Thymus (tissue), 11 donors: ENCODE data around the gene SEC14L5. TPM values are rescaled to one million over a fixed set of nuclear protein-coding genes. Genes with fewer than 3 reads are reported as not detected.

Experiments used
- DNase-seq, 9 donors: peaks; one replicate each; pipeline ENCODE4 v3.0.0-alpha.2; 2013; ENCODE audit warnings: low spot score in 9 of 9, low read depth in 6 of 9, missing footprints in 1 of 9
- H3K27ac ChIP-seq, 2 donors: one replicate each; pipeline ENCODE4 v1.5.1; 2013; ENCODE audit warnings: control low read depth in 1 of 2, low read depth in 1 of 2, low read length in 1 of 2, mild to moderate bottlenecking in 1 of 2, moderate library complexity in 1 of 2
- H3K27me3 ChIP-seq, 2 donors: one replicate each; pipeline ENCODE4 v1.5.1; 2013; ENCODE audit warnings: low read length in 1 of 2; ENCODE audit not compliant: control insufficient read depth in 2 of 2, insufficient read depth in 1 of 2
- H3K36me3 ChIP-seq, 2 donors: one replicate each; pipeline ENCODE4 v1.5.1; 2013; ENCODE audit warnings: low read length in 1 of 2, mild to moderate bottlenecking in 1 of 2, moderate library complexity in 1 of 2; ENCODE audit not compliant: control insufficient read depth in 2 of 2, insufficient read depth in 2 of 2
- H3K4me1 ChIP-seq, 2 donors: one replicate each; pipeline ENCODE4 v1.5.1; 2013; ENCODE audit warnings: low read length in 2 of 2; ENCODE audit not compliant: control insufficient read depth in 2 of 2, insufficient read depth in 2 of 2
- H3K4me3 ChIP-seq, 2 donors: one replicate each; pipeline ENCODE4 v1.5.1; 2013; ENCODE audit warnings: low read length in 2 of 2, control low read depth in 1 of 2, mild to moderate bottlenecking in 1 of 2
- H3K9me3 ChIP-seq, 2 donors: one replicate each; pipeline ENCODE4 v1.5.1; 2013; ENCODE audit warnings: low read length in 1 of 2, mild to moderate bottlenecking in 1 of 2; ENCODE audit not compliant: control insufficient read depth in 2 of 2, insufficient read depth in 1 of 2
- WGBS: extraction: QIAGEN DNeasy Blood & Tissue Kit; methylation state at CpG from one replicate; pipeline ENCODE4 v1.1.7; 2013; 5-methylcytosine and 5-hydroxymethylcytosine counted together
- polyA plus RNA-seq: library from polyadenylated mRNA; stranded (reverse); fragments of 200-250 nt; gene quantifications from one replicate; pipeline ENCODE4 v1.2.3, GENCODE V29; 2013
- total RNA-seq: library from RNA; stranded (reverse); fragments of 120-200 nt; gene quantifications from one replicate; pipeline ENCODE4 v1.2.4, GENCODE V29; 2013
- donor health status: healthy.

The SEC14L5 gene
- total and polyA plus RNA-seq, 2 donors = 0.14 to 0.24 TPM

DNA sequence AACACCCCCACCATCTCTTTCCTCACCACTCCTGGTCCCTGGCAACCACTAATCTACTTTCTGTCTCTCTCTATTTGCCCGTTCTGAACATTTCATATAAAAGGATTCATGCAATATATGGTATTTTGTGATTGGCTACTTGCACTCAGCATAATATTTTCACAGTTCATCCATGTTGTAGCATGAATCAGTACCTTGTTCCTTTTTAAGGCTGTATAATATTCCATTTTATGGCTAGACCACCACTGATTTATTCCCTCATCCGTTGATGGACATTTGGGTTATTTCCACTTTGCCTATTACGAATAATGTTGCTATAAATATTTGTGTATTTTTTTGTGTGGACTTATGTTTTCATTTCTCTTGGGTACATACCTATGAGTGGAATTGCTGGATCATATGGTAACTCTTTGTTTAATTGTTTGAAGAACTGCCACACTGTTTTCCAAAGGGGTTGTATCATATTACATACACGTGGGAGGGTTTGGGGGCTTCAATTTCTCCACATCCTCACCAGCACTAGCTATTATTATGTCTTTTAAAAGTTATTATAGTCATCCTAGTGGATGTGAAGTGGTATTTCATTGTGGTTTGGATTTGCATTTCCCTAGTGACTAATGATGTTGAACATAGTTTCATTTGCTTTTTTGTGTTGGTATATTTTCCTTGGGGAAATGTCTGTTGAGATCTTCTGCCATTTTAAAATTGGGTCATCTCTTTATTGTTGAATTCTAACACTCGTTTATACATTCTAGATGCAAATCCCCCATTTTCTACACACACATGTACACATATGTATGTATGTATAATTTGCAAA lies 26.3 kb downstream of the SEC14L5 start:
- DNase-seq = no peak
- Histone ChIP-seq H3K4me1 (no peaks in the 10 kb centered on the region), H3K36me3 (no peaks in the 10 kb centered on the region), H3K27ac (no peak overlapping the region), H3K4me3 (no peak overlapping the region), H3K27me3 (peaks cover 18 to 48% of the 10 kb centered on the region in 2 donors), H3K9me3 (peaks cover 0 to 8% of the 10 kb centered on the region in 2 donors)
- 84% methylated on average over 5 of the region's 5 CpGs for WGBS

DNA sequence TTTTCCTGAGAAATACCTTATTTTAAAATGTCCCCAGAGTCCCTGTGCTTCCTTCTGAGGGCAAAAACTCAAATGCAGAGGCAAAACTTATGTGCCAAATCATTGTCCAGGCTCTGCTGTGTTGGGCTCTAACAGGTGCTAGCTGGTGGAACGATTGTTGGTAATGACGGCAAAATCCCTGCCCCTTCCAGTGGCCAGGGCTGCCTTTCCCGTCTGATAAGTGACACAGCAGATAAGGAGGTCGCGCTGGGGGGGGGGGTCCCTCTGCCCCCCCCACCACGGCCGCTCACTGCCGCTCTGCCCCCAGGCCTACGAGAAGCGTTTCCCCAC lies 29.1 kb downstream of the SEC14L5 start:
- WGBS = 4% methylated on average over 10 of the region's 10 CpGs
- no peaks in the 10 kb centered on the region for H3K4me1 ChIP-seq
- DNase-seq = no peak

DNA sequence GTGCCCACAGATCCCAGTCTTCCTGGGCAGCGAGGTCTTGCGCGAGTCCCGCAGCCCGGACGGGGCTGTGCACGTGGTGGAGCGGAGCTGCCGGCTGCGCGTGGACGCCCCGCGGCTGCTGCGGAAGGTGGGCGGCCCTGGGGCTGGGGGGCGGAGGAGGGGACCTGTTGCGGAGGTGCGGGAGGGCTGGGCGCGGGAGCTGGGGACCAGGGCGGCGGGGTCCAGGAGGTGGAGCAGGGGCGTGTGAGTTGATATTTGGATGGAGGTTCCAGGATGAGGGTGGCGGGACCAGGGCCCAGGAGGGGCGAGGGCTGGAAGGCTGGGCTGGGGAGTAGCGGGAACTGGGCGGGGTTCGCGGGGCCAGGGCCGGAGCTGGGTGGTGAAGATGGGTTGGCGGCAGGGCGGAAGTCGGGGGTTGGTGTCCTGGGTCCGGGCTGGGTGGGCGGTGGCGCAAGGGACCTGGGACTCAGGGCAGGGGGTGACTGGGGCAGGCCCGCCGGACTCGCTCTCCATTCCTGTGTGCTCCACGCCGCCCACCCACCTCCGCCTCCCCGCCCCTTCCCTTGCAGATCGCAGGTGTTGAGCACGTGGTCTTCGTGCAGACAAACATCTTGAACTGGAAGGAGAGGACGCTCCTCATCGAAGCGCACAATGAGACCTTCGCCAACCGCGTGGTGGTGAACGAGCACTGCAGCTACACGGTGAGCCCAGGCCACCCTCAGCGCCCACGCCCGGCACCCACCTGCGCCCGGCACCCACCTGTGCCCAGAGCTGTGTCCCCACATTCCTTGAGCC lies 29.6 kb downstream of the SEC14L5 start:
- Histone ChIP-seq H3K4me3 (no peak overlapping the region), H3K27ac (no peak overlapping the region), H3K9me3 (peaks cover 0 to 8% of the 10 kb centered on the region in 2 donors), H3K27me3 (peaks cover 18 to 48% of the 10 kb centered on the region in 2 donors), H3K4me1 (no peaks in the 10 kb centered on the region), H3K36me3 (no peaks in the 10 kb centered on the region)
- DNase-seq = peak in 1 of 9 donors; percentile 10
- 19% methylated on average over 60 of the region's 60 CpGs for WGBS

More for the DNA sequence above, 29.1 kb downstream of the SEC14L5 start:
- Histone ChIP-seq H3K27me3 (peaks cover 18 to 51% of the 10 kb centered on the region in 2 donors), H3K27ac (no peak overlapping the region), H3K9me3 (peaks cover 0 to 8% of the 10 kb centered on the region in 2 donors), H3K4me3 (no peak overlapping the region), H3K36me3 (no peaks in the 10 kb centered on the region)

DNA sequence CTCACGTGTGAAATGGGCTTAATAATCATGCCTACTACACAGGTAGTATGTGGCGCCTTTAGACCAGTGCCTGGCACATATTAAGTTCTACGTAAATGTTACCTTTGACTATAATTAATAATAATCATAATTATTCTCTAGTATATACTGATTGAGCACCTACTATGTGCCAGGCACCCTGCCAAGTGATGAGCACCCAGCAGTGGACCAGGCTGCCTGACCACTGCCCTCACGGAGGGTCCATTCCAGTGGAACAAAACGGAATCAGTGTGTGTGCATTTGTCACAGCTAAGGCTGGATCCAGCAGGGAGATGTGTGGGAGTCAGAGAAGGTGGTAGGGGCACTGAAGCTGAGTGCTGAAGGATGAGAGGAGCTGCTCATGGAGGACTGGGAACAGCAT lies 30.5 kb downstream of the SEC14L5 start:
- Histone ChIP-seq H3K4me1 (no peaks in the 10 kb centered on the region), H3K4me3 (no peak overlapping the region), H3K27me3 (peaks cover 18 to 48% of the 10 kb centered on the region in 2 donors), H3K9me3 (peaks cover 0 to 8% of the 10 kb centered on the region in 2 donors), H3K36me3 (no peaks in the 10 kb centered on the region), H3K27ac (no peak overlapping the region)
- no peak for DNase-seq
- WGBS = 93% methylated on average over 5 of the region's 5 CpGs

DNA sequence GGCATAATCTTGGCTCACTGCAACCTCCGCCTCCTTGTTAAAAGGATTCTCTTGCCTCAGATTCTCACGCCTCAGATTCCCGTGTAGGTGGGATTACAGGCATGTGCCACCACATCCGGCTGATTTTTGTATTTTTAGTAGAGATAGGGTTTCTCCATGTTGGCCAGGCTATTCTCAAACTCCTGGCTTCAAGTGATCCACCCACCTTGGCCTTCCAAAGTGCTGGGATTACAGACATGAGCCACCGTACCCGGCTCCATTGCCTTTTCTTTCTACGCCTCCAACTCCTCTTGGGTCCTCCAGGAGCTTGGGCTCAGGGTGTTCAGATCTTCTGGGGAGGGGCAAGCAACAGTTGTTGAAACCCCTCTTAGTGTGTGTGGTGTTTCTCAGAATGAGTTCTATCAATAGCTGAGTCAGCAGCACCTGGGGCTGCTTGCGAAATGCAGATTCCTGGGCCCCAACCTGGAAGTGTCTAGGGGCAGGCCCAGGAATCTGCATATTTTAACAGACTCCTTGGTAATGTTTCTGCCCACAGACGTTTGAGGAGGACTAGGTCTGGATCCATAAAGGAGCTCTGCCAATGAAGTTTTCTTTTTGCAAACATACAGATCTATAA lies 31.4 kb downstream of the SEC14L5 start:
- peaks cover 18 to 48% of the 10 kb centered on the region in 2 donors for H3K27me3 ChIP-seq
- H3K36me3 ChIP-seq = no peaks in the 10 kb centered on the region
- H3K9me3 ChIP-seq = peaks cover 0 to 8% of the 10 kb centered on the region in 2 donors
- H3K4me1 ChIP-seq = no peaks in the 10 kb centered on the region
- no peak overlapping the region for H3K4me3 ChIP-seq
- no peak overlapping the region for H3K27ac ChIP-seq
- DNase-seq = no peak
- WGBS = 90% methylated on average over 9 of the region's 9 CpGs

DNA sequence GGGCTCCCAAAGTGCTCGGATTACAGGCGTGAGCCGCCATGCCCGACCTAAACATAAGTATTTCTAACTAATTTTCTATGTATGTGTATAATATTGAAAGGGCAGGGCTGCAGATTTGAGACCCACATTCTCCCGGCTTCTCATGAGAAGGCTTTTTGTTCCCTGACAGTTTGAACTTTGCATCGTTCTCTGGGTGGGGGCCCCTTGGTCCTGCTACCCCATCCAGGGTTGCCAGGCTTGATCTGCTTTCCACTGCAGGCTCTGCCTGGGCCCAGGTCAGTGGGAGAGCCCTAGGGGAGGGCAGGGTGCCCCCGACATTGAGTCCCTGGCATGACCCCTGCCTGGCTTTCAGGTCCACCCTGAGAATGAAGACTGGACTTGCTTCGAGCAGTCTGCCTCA lies 32.3 kb downstream of the SEC14L5 start:
- H3K9me3 ChIP-seq = peaks cover 0 to 8% of the 10 kb centered on the region in 2 donors
- no peak for DNase-seq
- H3K4me1 ChIP-seq = no peaks in the 10 kb centered on the region
- H3K27me3 ChIP-seq = peaks cover 18 to 45% of the 10 kb centered on the region in 2 donors
- WGBS = 93% methylated on average over 8 of the region's 8 CpGs
- H3K36me3 ChIP-seq = no peaks in the 10 kb centered on the region
- H3K4me3 ChIP-seq = no peak overlapping the region
- H3K27ac ChIP-seq = no peak overlapping the region

DNA sequence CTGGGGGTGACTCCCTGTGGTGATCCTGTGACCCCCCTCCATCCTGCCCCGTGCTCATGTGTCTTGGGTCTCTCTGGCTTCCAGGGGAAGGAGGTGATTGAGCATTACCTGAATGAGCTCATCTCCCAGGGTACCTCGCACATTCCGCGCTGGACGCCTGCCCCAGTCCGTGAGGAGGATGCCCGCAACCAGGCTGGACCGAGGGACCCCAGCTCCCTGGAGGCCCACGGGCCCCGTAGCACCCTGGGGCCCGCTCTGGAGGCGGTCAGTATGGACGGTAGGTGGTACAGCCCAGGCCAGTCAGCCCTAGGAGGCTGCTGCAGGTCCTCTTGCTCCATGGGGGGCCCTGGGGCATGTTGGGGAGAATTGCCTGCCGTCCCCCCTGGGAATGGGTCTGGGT lies 33.6 kb downstream of the SEC14L5 start:
- Histone ChIP-seq H3K4me1 (no peaks in the 10 kb centered on the region), H3K9me3 (peaks cover 0 to 8% of the 10 kb centered on the region in 2 donors), H3K27ac (no peak overlapping the region), H3K27me3 (peaks cover 15 to 35% of the 10 kb centered on the region in 2 donors), H3K4me3 (no peak overlapping the region), H3K36me3 (no peaks in the 10 kb centered on the region)
- 96% methylated on average over 14 of the region's 14 CpGs for WGBS
- no peak for DNase-seq

DNA sequence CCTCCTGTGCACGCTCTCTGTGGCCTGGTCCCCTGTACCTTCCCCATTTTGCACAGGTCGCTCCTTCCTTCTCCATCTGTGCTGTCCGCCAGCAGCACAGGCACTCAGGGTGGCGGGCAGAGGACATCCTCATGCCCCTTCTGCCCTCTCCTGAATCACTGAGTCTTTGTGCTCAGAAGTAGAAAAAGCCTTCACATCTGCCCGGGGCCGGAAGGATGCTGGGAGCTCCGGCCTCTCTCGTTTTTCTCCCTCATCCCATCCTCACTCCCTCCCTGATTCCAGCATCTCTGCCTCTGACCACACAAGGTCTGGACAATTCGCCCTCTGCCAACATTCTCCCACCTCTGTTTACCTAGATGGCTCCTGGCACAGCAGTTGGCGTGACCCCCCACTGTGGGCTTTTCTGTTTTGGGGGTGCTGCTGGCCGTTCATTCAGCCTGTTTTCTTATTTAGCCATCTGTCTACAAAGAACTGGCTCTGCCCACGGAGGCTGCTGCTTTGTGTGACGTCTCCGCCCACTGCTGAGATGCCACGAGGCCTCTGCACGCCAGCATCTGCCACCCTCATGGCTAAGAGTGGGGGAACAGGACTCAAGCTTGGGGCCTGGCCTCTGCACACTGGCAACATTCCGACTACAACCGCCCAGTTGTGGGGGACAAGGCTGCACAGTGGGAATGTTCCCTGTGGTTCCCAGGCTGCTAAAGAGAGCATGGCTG lies 36.7 kb downstream of the SEC14L5 start:
- H3K9me3 ChIP-seq = no peaks in the 10 kb centered on the region
- no peaks in the 10 kb centered on the region for H3K4me1 ChIP-seq
- no peak for DNase-seq
- H3K4me3 ChIP-seq = no peak overlapping the region
- H3K27ac ChIP-seq = no peak overlapping the region
- H3K27me3 ChIP-seq = peaks cover 0 to 6% of the 10 kb centered on the region in 2 donors
- H3K36me3 ChIP-seq = no peaks in the 10 kb centered on the region
- 83% methylated on average over 17 of the region's 18 CpGs for WGBS
